WTC11 (cell line): ENCODE results near the gene VTA1. TPM values are rescaled to one million over a fixed set of nuclear protein-coding genes. Genes with fewer than 3 reads are reported as not detected.
"Not testable (repeated sequence)": the region's sequence is repeated elsewhere in the genome, so short reads cannot be mapped to it uniquely, and the experiment has no call there.

ENCODE experiments used
- ATAC-seq: fragments of 200-7000 bp; cut with Tn5 transposase; 2 replicates; pipeline ENCODE4 v1.10.0; 2021; ENCODE audit warnings: mild to moderate bottlenecking, moderate library complexity
- CTCF ChIA-PET: fragments of 300-600 bp; sonication (Branson Sonifier 250); formaldehyde crosslinking; loops from one replicate; lab custom pipeline; 2021; ENCODE audit warnings: antibody characterized with exemption; lab: Charles Lee
- POLR2A ChIA-PET: fragments of 350-600 bp; sonication (Branson Sonifier 250); formaldehyde crosslinking; loops from one replicate; lab custom pipeline; 2021; ENCODE audit warnings: antibody characterized with exemption; lab: Charles Lee
- DNase-seq: peaks from one replicate; pipeline ENCODE4 v3.0.0; 2021; ENCODE audit warnings: low spot score
- H3K27ac Mint-ChIP-seq: 2 replicates; pipeline ENCODE4 v1.8.0; 2021; ENCODE audit warnings: mixed read lengths
- H3K27me3 Mint-ChIP-seq: 2 replicates; pipeline ENCODE4 v1.8.0; 2021; ENCODE audit warnings: low read depth, mild to moderate bottlenecking, moderate library complexity, mixed read lengths
- H3K36me3 Mint-ChIP-seq: 2 replicates; pipeline ENCODE4 v1.8.0; 2021; ENCODE audit warnings: mixed read lengths
- H3K4me1 Mint-ChIP-seq: 2 replicates; pipeline ENCODE4 v1.8.0; 2022; ENCODE audit warnings: mixed read lengths
- H3K4me3 Mint-ChIP-seq: 2 replicates; pipeline ENCODE4 v1.8.0; 2021; ENCODE audit warnings: mild to moderate bottlenecking, moderate library complexity, mixed read lengths
- H3K9me3 Mint-ChIP-seq: 2 replicates; pipeline ENCODE4 v1.8.0; 2021; ENCODE audit warnings: mixed read lengths
- CREM ChIP-seq: sonication (generic); formaldehyde crosslinking; IDR thresholded peaks from 2 replicates; pipeline ENCODE4 v1.8.1; 2022; ENCODE audit warnings: mild to moderate bottlenecking, missing genetic modification reagents, moderate library complexity
- ESRRA ChIP-seq: sonication (generic); formaldehyde crosslinking; IDR thresholded peaks from 2 replicates; pipeline ENCODE4 v1.8.1; 2022; ENCODE audit warnings: mild to moderate bottlenecking, missing genetic modification reagents, borderline replicate concordance
- FOXK1 ChIP-seq: sonication (generic); formaldehyde crosslinking; IDR thresholded peaks from 2 replicates; pipeline ENCODE4 v1.8.0; 2022; ENCODE audit warnings: mild to moderate bottlenecking, moderate library complexity, missing genetic modification reagents
- GABPB1 ChIP-seq: sonication (generic); formaldehyde crosslinking; IDR thresholded peaks from 2 replicates; pipeline ENCODE4 v1.8.1; 2023; ENCODE audit warnings: mild to moderate bottlenecking, missing genetic modification reagents
- JAZF1 ChIP-seq: fragments of 250-450 bp; sonication (Bioruptor Pico); IDR thresholded peaks from 2 replicates; pipeline ENCODE4 v1.9.0; 2021; ENCODE audit warnings: moderate library complexity, mild to moderate bottlenecking, inconsistent platforms
- JUN ChIP-seq: sonication (generic); formaldehyde crosslinking; IDR thresholded peaks from 2 replicates; pipeline ENCODE4 v1.8.0; 2023; ENCODE audit warnings: mild to moderate bottlenecking, missing genetic modification reagents
- NR2C2 ChIP-seq: sonication (generic); formaldehyde crosslinking; IDR thresholded peaks from 2 replicates; pipeline ENCODE4 v1.8.0; 2022; ENCODE audit warnings: mild to moderate bottlenecking, missing genetic modification reagents
- total RNA-seq: library from RNA; stranded (reverse); gene quantifications from 3 replicates; pipeline ENCODE4 v1.2.3, GENCODE V29; 2021
- TF ChIP-seq, protein P1 (sequence below): fragments of 250-450 bp; sonication (Bioruptor Pico); conservative IDR thresholded peaks from 2 replicates; pipeline ENCODE4 v1.9.0; 2021; ENCODE audit warnings: mild to moderate bottlenecking
- TF ChIP-seq, protein P2 (sequence below): sonication (generic); formaldehyde crosslinking; IDR thresholded peaks from 2 replicates; pipeline ENCODE4 v1.8.1; 2023; ENCODE audit warnings: mild to moderate bottlenecking, moderate library complexity, missing genetic modification reagents
- TF ChIP-seq, protein P3 (sequence below): sonication (generic); formaldehyde crosslinking; IDR thresholded peaks from 2 replicates; pipeline ENCODE4 v1.8.0; 2022; ENCODE audit warnings: mild to moderate bottlenecking, missing genetic modification reagents
- TF ChIP-seq, protein P4 (sequence below): fragments of 250-450 bp; sonication (Bioruptor Pico); IDR thresholded peaks from 2 replicates; pipeline ENCODE4 v1.8.0; 2021; ENCODE audit warnings: mild to moderate bottlenecking
- TF ChIP-seq, protein P5 (sequence below): sonication (generic); formaldehyde crosslinking; IDR thresholded peaks from 2 replicates; pipeline ENCODE4 v1.8.0; 2023; ENCODE audit warnings: mild to moderate bottlenecking, missing genetic modification reagents

VTA1 gene
- total RNA-seq, 1 experiment from 2014 or later, result 55.4 TPM

DNA sequence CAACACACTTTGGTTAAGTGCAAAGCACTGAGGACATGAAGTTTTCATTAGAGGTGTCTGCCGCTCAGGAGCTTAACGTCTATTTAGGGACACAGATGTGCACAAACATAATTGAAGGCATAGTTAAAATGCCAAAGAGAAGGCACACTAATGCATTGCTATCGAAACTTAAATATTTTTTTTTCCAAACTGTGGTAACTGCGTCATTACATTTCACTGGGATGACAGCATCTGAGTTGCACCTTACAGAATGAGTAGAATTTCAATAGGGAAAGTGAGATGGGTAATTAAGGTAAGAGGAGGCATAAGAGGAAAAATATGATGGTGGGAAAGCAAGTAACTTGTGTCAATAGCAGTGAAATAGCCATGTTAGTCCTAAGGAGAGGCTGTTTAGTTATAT lies 79.7 kb downstream of the VTA1 start (continued):
- TF ChIP-seq ESRRA (CRISPR knock-in tag) (no peak), JAZF1 (no peak), NR2C2 (CRISPR knock-in tag) (no peak), JUN (CRISPR knock-in tag) (no peak), CREM (CRISPR knock-in tag) (no peak)
- TF ChIP-seq, protein P1, sequence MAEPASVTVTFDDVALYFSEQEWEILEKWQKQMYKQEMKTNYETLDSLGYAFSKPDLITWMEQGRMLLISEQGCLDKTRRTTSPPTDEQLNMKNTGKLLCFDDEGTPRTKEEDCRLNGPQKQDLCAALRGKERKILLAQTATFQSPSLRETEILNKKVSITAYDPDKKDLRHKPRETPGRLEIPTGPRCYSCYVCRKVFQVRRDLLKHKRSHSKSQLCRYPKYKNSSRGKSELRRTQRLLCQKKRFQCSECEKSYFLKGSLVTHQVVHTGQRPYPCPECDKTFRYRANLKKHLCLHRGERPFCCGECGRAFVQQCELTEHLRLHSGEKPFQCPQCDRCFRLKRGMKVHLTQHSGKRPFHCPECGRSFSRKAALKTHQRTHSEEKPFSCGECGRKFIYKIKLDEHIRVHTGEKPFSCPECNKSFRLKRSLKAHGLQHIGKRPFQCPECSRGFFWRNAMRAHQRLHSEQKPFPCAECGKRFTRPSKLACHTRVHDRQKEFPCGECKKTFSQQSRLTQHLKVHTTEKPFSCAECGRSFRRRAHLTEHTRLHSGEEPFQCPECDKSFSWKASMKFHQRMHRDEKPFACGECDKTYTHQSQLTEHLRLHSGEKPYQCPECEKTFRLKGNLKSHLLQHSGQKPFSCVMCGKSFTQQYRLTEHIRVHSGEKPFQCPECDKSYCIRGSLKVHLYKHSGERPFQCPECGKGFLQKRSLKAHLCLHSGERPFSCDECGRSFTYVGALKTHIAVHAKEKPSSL (CRISPR knock-in tag), result no peak
- TF ChIP-seq, protein P2, sequence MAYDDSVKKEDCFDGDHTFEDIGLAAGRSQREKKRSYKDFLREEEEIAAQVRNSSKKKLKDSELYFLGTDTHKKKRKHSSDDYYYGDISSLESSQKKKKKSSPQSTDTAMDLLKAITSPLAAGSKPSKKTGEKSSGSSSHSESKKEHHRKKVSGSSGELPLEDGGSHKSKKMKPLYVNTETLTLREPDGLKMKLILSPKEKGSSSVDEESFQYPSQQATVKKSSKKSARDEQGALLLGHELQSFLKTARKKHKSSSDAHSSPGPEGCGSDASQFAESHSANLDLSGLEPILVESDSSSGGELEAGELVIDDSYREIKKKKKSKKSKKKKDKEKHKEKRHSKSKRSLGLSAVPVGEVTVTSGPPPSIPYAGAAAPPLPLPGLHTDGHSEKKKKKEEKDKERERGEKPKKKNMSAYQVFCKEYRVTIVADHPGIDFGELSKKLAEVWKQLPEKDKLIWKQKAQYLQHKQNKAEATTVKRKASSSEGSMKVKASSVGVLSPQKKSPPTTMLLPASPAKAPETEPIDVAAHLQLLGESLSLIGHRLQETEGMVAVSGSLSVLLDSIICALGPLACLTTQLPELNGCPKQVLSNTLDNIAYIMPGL, result no peak
- TF ChIP-seq, protein P3, sequence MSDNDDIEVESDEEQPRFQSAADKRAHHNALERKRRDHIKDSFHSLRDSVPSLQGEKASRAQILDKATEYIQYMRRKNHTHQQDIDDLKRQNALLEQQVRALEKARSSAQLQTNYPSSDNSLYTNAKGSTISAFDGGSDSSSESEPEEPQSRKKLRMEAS, result no peak
- TF ChIP-seq, protein P4, sequence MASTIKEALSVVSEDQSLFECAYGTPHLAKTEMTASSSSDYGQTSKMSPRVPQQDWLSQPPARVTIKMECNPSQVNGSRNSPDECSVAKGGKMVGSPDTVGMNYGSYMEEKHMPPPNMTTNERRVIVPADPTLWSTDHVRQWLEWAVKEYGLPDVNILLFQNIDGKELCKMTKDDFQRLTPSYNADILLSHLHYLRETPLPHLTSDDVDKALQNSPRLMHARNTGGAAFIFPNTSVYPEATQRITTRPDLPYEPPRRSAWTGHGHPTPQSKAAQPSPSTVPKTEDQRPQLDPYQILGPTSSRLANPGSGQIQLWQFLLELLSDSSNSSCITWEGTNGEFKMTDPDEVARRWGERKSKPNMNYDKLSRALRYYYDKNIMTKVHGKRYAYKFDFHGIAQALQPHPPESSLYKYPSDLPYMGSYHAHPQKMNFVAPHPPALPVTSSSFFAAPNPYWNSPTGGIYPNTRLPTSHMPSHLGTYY (CRISPR knock-in tag), result no peak
- TF ChIP-seq, protein P5, sequence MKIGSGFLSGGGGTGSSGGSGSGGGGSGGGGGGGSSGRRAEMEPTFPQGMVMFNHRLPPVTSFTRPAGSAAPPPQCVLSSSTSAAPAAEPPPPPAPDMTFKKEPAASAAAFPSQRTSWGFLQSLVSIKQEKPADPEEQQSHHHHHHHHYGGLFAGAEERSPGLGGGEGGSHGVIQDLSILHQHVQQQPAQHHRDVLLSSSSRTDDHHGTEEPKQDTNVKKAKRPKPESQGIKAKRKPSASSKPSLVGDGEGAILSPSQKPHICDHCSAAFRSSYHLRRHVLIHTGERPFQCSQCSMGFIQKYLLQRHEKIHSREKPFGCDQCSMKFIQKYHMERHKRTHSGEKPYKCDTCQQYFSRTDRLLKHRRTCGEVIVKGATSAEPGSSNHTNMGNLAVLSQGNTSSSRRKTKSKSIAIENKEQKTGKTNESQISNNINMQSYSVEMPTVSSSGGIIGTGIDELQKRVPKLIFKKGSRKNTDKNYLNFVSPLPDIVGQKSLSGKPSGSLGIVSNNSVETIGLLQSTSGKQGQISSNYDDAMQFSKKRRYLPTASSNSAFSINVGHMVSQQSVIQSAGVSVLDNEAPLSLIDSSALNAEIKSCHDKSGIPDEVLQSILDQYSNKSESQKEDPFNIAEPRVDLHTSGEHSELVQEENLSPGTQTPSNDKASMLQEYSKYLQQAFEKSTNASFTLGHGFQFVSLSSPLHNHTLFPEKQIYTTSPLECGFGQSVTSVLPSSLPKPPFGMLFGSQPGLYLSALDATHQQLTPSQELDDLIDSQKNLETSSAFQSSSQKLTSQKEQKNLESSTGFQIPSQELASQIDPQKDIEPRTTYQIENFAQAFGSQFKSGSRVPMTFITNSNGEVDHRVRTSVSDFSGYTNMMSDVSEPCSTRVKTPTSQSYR (CRISPR knock-in tag), result no peak

DNA sequence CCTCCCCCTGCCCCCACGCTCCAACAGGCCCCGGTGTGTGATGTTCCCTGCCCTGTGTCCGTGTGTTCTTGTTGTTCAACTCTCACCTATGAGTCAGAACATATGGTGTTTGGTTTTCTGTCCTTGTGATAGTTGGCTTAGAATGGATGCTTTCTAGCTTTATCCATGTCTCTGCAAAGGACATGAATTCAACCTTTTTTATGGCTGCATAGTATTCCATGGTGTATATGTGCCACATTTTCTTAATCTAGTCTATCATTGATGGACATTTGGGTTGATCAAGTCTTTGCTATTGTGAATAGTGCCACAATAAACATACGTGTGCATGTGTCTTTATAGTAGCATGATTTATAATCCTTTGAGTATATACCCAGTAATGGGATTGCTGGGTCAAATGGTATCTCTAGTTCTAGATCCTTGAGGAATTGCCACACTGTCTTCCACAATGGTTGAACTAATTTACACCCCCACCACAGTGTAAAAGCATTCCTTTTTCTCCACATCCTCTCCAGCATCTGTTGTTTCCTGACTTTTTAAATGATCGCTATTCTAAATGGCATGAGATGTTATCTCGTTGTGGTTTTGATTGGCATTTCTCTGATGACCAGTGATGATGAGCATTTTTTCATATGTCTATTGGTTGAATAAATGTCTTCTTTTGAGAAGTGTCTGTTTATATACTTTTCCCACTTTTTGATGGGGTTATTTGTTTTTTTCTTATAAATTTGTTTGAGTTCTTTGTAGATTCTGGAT lies 82.6 kb downstream of the VTA1 start:
- CTCF ChIA-PET, DNase-seq, POLR2A ChIA-PET, ATAC-seq, H3K36me3 Mint-ChIP-seq, H3K4me3 Mint-ChIP-seq, H3K27ac Mint-ChIP-seq: not testable (repeated sequence)
- Mint-ChIP-seq H3K27me3 (peaks cover 20% of the 10 kb centered on the region), H3K9me3 (peaks cover 28% of the 10 kb centered on the region), H3K4me1 (peaks cover 19% of the 10 kb centered on the region)

DNA sequence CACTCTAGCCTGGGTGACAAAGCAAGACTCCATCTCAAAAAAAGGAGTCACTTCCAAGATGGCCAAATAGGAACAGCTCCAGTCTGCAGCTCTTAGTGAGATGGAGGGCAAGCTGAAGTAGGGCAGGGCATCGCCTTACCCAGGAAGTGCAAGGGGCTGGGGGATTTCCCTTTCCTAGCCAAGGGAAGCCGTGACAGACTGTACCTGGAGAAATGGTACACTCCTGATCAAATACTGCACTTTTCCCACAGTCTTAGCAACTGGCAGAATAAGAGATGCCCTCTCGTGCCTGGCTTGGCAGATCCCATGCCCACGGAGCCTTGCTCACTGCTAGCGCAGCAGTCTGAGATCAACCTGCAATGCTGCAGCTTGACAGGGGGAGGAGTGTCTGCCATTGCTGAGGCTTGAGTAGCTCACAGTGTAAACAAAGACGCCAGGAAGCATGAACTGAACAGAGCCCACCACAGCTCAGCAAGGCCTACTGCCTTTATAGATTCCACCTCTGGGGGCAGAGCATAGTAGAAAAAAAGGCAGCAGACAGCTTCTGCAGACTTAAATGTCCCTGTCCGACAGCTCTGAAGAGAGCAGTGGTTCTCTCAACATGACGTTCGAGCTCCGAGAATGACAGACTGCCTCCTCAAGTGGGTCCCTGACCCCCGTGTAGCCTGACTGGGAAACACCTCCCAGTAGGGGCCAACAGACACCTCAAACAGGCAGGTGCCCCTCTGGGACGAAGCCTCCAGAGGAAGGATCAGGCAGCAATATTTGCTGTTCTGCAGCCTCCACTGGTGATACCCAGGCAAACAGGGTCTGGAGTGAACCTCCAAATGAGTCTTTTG lies 85.4 kb downstream of the VTA1 start:
- H3K27ac Mint-ChIP-seq, POLR2A ChIA-PET, H3K36me3 Mint-ChIP-seq, H3K4me3 Mint-ChIP-seq: not testable (repeated sequence)
- H3K9me3 Mint-ChIP-seq, result peaks cover 27% of the 10 kb centered on the region
- H3K27me3 Mint-ChIP-seq, result peaks cover 46% of the 10 kb centered on the region
- H3K4me1 Mint-ChIP-seq, result peaks cover 34% of the 10 kb centered on the region
- DNase-seq (peak; percentile 62), ATAC-seq (peak; percentile 94)
- CTCF ChIA-PET, result interaction anchor here (0.6 to 1.6 kb wide), 23 partner anchors 10 to 242 kb away, joined by 3 to 16 read pairs (median 5); no protein-coding TSS in a partner anchor
- TF ChIP-seq GABPB1 (CRISPR knock-in tag) (peak; percentile 45; the same call in 1 of the 2 replicates), FOXK1 (CRISPR knock-in tag) (0 out of 2 replicates have a peak, but pooled peaks have one; percentile 56)
